GM12865 (cell line): ENCODE results near the gene HLA-DRB1.

ENCODE experiments used
- DNase-seq: peaks from one replicate; pipeline ENCODE4 v3.0.0; 2010; ENCODE audit warnings: low read depth
- H3K4me3 ChIP-seq: 2 replicates; pipeline ENCODE4 v1.5.1; 2011; ENCODE audit warnings: mild to moderate bottlenecking, low read depth, low read length, control low read depth
- CTCF ChIP-seq: IDR thresholded peaks from 2 replicates; pipeline ENCODE4 v1.5.1; 2011; ENCODE audit warnings: low read length, control low read depth, low read depth, inconsistent platforms; ENCODE audit not compliant: insufficient read depth; ENCODE audit errors: missing control alignments

The HLA-DRB1 gene

GRCh38 chr6:32609731-32610640 lies 20.3 kb upstream of the HLA-DRB1 start:
- peak; percentile 96 for DNase-seq
- H3K4me3 ChIP-seq: peak overlapping the region; percentile 46
- TF ChIP-seq CTCF: no peak

- TF ChIP-seq CTCF: no peak
- no peak for DNase-seq
- H3K4me3 ChIP-seq: peak overlapping the region; percentile 46
These were observed 19.7 kb upstream of the HLA-DRB1 start for GRCh38 chr6:32609391-32609730.

- DNase-seq: peak; percentile 72
- H3K4me3 ChIP-seq: peak overlapping the region; percentile 11
- peak; percentile 35 for TF ChIP-seq CTCF
These were observed 18.7 kb upstream of the HLA-DRB1 start for GRCh38 chr6:32608362-32608761.

GRCh38 chr6:32607988-32608298 lies 18.3 kb upstream of the HLA-DRB1 start:
- DNase-seq: no peak
- no peak for TF ChIP-seq CTCF
- peak overlapping the region; percentile 16 for H3K4me3 ChIP-seq

GRCh38 chr6:32607263-32607987 lies 17.8 kb upstream of the HLA-DRB1 start:
- no peak for TF ChIP-seq CTCF
- peak overlapping the region; percentile 16; the same call in 1 of the 2 replicates for H3K4me3 ChIP-seq
- peak; percentile 59 for DNase-seq

GRCh38 chr6:32604434-32604877 lies 14.8 kb upstream of the HLA-DRB1 start:
- DNase-seq: peak; percentile 84
- TF ChIP-seq CTCF: no peak
- peak overlapping the region; percentile 7; the same call in 1 of the 2 replicates for H3K4me3 ChIP-seq
